ENCODE data around the gene DUT.

DNA sequence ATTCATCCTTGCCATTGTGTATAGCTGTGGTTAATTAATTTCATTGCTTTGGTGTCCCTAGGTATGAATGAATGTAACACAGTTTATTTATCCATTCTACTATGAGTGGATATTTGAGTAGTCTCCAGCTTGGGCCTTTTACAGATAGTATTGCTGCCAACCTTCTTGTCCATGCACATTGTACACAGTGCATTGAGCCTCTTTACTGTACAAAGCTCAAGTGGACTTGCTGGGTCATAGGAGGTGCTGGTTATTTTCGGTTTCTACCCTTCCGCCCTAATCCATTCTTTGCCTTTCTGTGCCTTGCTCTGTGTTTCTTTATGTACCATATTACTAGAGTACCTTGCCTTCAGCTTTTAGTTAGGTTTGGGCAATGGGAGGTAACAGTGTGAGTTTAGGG is 60.7 kb downstream of the DUT start:
- TF ChIP-seq, protein P1, sequence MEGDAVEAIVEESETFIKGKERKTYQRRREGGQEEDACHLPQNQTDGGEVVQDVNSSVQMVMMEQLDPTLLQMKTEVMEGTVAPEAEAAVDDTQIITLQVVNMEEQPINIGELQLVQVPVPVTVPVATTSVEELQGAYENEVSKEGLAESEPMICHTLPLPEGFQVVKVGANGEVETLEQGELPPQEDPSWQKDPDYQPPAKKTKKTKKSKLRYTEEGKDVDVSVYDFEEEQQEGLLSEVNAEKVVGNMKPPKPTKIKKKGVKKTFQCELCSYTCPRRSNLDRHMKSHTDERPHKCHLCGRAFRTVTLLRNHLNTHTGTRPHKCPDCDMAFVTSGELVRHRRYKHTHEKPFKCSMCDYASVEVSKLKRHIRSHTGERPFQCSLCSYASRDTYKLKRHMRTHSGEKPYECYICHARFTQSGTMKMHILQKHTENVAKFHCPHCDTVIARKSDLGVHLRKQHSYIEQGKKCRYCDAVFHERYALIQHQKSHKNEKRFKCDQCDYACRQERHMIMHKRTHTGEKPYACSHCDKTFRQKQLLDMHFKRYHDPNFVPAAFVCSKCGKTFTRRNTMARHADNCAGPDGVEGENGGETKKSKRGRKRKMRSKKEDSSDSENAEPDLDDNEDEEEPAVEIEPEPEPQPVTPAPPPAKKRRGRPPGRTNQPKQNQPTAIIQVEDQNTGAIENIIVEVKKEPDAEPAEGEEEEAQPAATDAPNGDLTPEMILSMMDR (conservative IDR thresholded peaks at IDR 0.05), result no peak
- TF ChIP-seq ZFX (IDR thresholded peaks at IDR 0.05), result no peak

Data from C4-2B (cell line).